ENCODE measurements around the gene POMP.

DNA sequence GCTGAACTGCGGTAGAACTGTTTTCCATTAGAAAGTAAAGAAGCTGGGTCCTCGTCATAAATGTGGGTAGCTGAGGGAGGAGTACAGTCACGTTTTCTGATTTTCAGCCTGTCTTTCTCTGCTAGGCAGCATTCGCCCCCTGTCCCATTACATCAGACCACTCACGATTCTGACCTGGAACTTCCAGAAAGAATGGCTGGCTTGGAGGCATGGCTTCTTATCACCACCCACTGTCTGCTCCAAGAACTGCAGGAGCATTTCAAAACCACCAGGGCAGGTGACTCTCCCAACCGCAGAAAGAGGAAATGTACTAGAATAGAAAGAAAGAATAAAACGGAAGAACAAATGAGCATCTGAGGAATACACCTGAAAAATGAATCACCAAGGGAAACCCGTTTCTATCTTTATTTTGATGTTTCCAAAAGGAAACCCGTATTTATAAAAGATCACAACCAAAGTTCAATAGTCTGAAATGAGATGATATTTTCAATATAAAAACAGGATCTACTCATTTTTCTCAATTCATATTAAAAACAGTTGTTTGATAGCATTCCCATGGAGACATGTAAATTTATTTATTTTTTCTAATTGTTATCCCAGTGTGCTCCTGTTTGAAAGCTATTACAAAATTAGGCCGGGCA is 22.1 kb upstream of the POMP start:
- TF ChIP-seq, protein P1, sequence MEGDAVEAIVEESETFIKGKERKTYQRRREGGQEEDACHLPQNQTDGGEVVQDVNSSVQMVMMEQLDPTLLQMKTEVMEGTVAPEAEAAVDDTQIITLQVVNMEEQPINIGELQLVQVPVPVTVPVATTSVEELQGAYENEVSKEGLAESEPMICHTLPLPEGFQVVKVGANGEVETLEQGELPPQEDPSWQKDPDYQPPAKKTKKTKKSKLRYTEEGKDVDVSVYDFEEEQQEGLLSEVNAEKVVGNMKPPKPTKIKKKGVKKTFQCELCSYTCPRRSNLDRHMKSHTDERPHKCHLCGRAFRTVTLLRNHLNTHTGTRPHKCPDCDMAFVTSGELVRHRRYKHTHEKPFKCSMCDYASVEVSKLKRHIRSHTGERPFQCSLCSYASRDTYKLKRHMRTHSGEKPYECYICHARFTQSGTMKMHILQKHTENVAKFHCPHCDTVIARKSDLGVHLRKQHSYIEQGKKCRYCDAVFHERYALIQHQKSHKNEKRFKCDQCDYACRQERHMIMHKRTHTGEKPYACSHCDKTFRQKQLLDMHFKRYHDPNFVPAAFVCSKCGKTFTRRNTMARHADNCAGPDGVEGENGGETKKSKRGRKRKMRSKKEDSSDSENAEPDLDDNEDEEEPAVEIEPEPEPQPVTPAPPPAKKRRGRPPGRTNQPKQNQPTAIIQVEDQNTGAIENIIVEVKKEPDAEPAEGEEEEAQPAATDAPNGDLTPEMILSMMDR (IDR thresholded peaks at IDR 0.05) = peak; percentile 86
- TF ChIP-seq POLR2AphosphoS5 (IDR thresholded peaks at IDR 0.05; ENCODE audit: low read depth, low read length) = no peak
- no peak for TF ChIP-seq TCF7L2 (IDR thresholded peaks at IDR 0.05; ENCODE audit: low read depth, low read length)

Measured in Panc1 (cell line).